OCI-LY3 (cell line): Measurements from ENCODE around the gene PIAS3.

Experiments
- CTCF ChIP-seq: fragments of 200-600, 300-600 bp; sonication (generic); IDR thresholded peaks from 2 replicates; pipeline ENCODE4 v1.5.1; 2014; ENCODE audit warnings: antibody characterized with exemption, low read length, low read depth
- EZH2phosphoT487 ChIP-seq: fragments of 200-600 bp; shearing (Covaris generic); IDR thresholded peaks from 2 replicates; pipeline ENCODE4 v1.6.1; 2018; ENCODE audit warnings: antibody characterized with exemption, mixed run types, low read depth

GRCh38 chr1:145823565-145824498 is 35.0 kb downstream of the PIAS3 start, which contains the start of the genes POLR3C and RNF115:
- TF ChIP-seq CTCF (no peak), EZH2phosphoT487 (no peak)
